DMS114 treated with DMSO at 0.1 percent for 48 hours (cell line): ENCODE measurements around the gene NRBP1.

Experiments used
- DNase-seq: peaks from one replicate; lab custom pipeline; 2025; ENCODE audit not compliant: unreplicated experiment; lab: John Stamatoyannopoulos, UW

Gene NRBP1

GRCh38 chr2:27428213-27428977, at the start of gene NRBP1:
Gene NRBP1, plus strand, starts transcription at chr2:27428631. Its CDS starts 4,643 bp downstream, at chr2:27433274.
- DNase-seq, result peak; percentile 78

- no peak for DNase-seq
Observed at GRCh38 chr2:27378809-27379290, 49.6 kb upstream of the NRBP1 start.

DNA sequence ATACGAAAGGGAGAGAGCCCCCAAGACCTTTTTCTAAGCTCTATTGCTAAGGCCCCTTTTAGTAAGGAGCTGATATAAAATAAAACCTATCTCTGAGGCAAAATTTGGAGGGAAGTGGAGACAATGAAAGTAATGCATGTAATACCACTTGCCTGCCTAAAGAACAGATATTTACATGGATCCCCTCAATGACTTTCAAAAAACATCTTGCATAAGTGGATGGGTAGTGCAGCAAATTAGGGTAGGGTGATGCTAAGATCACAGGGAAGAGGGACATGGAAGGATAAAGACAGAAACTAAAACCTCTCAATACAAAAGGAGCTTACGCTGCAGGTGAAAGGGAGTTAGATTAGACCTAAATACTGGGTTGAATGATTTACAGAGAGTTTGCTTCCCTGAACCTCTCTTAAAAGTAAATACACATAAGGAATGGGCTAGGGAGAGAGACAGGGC, 49.0 kb upstream of the NRBP1 start:
- DNase-seq, result no peak

DNA sequence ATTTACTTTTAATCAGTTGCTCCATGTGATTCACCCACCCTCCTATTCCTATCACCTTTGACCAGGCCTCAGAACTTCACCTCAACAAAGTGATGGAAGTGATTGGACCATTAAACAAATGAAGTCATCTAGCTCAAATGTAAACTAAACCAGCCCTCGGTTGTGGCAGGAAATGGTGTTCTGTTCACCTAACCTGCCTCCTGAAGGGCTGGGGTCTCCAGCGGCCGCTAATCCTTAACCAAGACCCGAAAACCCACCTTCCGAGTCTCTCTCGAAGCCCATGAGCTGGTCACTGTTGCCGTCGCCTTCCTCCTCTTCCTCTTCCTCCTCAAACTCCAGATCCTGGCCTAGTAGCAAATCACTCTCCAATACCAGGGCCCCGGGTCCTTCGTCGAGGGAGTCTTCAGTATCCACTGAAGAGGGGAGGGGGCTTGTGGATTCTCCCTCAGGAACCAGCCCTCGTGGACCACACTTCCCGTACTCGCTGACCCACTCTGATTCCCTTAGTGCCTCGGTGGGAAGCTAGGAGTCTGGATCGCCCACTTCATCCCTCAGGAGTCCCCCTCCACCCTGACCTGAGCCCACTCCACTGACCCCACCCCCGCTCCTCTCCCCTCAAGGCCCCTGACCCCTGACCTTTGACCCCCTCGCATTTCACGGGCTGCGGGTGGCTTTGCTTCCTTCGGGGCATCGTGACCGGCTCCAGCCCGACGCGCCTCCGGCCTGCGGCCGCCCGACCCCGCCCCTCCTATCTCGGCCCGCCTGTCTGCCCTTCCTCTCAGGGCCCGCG, 48.4 kb upstream of the NRBP1 start:
- DNase-seq, result no peak

DNA sequence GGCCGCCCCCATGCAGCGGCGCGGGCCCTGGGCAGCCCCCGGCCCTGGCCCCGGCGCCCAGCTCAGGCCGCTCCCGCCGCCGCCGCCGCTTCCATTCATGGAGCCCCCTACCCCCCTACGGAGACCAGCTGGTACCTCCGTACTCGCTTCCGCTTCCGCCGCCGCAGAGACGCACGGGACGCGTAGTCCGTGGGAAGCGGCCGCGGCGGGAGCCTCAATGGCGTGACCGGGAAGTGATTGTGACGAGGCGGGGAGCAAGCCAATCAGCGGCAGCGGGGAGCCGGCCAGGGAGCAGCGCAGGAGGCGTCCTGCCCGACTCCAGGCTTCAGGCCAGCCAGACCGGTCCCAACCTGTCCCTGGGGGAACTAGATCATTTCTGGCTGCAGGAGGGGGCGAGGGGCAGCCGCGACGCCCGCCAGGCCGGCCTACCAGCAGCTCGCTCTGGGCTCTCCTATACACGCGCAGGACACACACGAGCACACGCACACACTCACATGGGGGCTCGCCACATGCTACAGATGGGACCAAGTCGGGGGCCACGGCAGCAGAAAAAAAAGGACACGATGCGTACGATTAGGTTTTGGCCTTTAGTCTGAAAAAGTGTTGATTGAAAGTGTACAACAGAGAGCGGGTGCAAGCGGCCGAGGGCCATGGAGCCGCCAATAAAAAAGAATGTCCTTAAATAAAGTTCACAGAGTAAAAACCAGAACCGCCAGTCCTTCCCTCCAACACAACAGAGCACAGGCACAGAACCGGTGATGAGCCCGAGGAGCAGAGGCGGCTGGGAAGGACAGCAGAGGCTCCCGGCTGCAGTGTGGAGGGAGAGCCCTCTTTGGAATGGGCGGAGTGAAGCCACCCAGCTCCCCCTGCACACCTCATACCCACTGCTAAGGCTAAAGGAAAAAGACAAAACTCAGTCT, 47.5 kb upstream of the NRBP1 start, which contains the start of gene ZNF513:
TSS of gene ZNF513 (minus strand) at position 109 of the 920 bp plus-strand sequence. CDS start 208 bp downstream, outside the sequence.
- peak; percentile 89 for DNase-seq

- no peak for DNase-seq
Observed at GRCh38 chr2:27381577-27382181, 46.8 kb upstream of the NRBP1 start.

- DNase-seq, result no peak
Observed at GRCh38 chr2:27390822-27391679, 37.4 kb upstream of the NRBP1 start.

DNA sequence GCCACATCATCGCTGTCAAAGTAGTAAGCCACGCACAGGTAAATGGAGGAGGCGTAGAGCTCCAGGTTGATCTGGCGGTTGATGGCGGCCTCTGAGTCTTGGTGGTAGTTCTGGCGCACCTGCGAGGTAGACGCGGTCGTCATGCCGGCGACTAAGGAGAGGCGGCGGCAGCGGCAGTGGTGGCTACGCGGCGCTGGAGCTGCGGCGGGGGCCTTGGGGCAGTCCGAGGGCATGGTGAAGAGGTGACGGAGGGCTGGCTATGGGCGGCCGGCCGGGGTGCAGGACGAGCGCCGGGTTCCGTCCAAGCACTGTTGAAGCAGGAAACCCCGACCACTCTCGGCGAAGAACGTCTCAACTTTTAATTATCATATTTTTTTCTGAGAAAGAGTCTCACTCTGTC, 35.2 kb upstream of the NRBP1 start:
- DNase-seq, result no peak

- no peak for DNase-seq
Observed at GRCh38 chr2:27398962-27399361, 29.5 kb upstream of the NRBP1 start.

- DNase-seq, result no peak
Observed at GRCh38 chr2:27400348-27401135, 27.9 kb upstream of the NRBP1 start.

DNA sequence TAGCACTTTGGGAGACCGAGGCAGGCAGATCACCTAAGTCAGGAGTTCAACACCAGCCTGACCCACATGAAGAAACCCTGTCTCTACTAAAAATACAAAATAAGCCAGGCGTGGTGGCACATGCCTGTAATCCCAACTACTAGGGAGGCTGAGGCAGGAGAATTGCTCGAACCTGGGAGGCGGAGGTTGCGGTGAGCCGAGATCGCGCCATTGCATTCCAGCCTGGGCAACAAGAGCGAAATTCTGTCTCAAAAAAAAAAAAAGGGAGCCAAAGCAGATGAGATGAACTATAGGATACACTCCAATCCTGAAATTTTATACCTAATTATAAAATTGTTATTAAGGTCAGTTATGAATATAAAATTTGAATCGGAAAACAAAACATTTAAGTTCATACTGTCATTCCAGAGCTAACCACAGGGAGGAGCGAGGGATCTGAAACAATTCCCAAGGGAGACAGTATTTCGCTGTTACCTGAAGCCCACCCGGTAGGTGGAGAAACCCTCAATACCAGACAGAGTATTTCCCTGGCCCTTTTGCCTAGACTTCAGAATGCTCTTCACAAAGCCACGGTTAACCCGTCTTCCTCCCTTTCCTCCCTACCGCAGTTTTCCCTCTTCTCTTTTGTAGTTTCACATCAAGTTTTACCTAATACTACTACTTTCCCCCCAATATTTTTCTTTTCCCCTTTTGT, 20.5 kb upstream of the NRBP1 start:
- DNase-seq, result peak; percentile 40

DNA sequence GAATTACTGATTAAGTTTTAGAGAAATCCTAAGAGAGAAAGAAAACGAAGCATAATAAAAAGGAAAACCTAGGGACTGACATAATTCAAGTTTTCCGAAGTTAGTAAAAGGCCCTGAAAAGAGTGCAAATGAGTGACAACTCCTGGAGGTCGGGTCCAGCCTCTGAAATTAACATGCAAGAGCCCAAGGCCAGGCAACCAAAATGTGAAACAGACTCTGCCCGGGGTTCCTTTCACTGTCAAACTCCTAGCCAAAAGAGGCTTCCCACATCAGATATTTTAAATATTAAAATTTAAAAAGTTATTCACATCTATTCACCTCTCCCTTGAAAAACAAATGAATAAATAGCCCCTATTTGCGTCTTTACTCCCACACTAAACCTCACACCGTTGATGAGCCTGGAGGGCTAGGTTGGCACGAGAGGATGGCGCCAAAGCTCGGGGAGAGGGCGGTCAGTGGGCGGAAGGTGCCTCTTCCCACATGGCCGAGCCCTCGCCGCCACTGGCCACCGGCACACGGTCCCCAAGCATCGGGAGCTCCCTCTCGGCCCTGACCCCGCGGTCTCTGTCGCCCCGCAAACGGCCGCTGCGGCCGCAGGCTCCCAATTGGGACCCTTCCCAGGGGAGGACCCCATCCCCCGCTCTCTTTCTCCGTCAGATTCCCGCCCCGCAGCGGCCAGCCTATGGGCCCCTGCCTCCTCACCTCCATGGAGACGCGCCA, 19.7 kb upstream of the NRBP1 start:
- DNase-seq, result no peak

DNA sequence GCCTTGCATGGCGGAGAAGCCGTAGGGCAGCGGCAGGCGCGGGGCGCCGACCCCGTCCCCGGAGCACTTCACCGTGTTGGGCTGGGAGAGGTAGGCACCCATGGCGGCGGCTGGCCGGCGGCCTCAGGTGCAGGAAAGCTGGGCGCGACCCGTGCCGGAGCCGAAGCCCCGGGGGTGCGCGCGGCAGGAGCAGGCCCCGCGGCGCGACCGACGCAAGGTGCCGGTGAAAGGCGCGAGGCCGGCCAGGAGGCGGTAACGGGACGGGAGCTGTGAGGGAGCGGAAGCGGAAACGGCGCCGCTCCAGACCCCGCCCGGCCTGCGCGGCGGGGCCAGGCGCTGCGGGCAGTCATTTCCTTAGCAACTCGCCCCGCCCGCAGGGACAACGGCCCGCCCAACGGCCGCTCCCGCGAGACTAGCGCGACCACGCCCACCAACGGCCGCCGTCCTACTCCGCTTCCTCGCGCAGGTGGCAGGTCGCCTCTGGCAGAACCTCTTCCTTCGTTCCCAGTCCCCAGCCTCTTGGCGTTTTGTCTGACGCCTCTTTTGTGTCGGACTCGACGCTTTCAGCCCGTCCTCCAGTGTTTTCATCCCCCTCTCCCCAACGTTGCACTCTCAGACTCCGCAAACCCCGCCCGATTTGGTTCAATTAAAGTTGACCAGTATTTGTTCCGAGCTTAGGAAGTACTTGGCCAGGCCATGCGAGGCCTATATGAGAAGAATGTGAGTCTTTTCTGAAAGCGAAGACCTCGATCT, 18.9 kb upstream of the NRBP1 start, which contains the start of gene PPM1G:
TSS of gene PPM1G (minus strand) at position 271 of the 753 bp plus-strand sequence. CDS start at position 102, 169 bp downstream.
- DNase-seq, result peak; percentile 87

DNA sequence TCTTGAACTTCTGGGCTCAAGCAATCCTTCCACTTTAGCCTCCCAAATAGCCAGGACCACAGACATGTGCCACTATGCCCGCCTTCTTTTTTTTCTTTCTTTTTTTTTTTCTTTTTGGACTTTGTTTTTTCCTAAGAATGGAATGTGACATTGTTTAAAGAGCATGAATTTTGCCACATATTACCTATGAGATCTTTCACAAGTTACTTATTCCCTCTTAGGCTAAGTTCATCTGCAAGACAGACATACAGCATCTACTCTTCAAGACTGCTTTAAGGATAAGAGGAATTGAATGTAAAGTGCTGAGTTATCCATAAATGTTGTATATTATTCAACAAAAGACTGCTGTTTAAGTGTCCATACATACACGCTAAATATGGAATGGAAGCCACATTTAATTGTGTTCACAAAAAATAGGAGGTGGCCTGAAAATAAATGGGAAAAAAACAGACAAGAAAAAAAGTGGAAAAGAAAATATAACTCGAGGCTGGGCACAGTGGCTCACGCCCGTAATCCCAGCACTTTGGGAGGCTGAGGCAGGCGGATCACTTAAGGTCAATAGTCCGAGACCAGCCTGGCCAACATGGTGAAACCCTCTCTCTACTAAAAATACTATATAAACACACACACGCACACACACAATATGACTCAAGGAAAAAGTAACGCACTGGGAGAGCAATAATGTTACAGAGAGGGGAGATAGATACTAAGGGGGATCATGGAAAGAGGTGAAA, 15.8 kb upstream of the NRBP1 start:
- no peak for DNase-seq

GRCh38 chr2:27416151-27416550, 12.3 kb upstream of the NRBP1 start:
- no peak for DNase-seq

- DNase-seq, result no peak
Observed at GRCh38 chr2:27420996-27421395, 7.4 kb upstream of the NRBP1 start.
